Stomach (tissue), 4 donors: Measurements from ENCODE around the gene MAPRE3.

ENCODE experiments used
- EP300 ChIP-seq: sonication (generic); formaldehyde crosslinking; IDR thresholded peaks from one replicate; pipeline ENCODE4 v1.6.1; 2017; ENCODE audit warnings: antibody characterized with exemption
- POLR2A ChIP-seq, 4 donors: fragments of 450-650 bp; IDR thresholded peaks; one replicate each; pipeline ENCODE4 v1.6.1; 2016; ENCODE audit warnings: antibody characterized with exemption in 4 of 4, control low read depth in 2 of 4, mild to moderate bottlenecking in 1 of 4, moderate library complexity in 1 of 4
- TF ChIP-seq, protein P1 (sequence below), 7 experiments: fragments of 450-650 bp in 4 of 7; fragments of 200-600 bp in 3 of 7; sonication (generic) in 3 of 7; IDR thresholded peaks; one replicate each; pipeline ENCODE4 v1.5.1; 2016 to 2019; ENCODE audit warnings: antibody characterized with exemption in 7 of 7, control low read depth in 2 of 7, mild to moderate bottlenecking in 1 of 7

- TF ChIP-seq EP300 (no peak), POLR2A (IDR thresholded peaks at IDR 0.05) (no peak)
- TF ChIP-seq, protein P1, sequence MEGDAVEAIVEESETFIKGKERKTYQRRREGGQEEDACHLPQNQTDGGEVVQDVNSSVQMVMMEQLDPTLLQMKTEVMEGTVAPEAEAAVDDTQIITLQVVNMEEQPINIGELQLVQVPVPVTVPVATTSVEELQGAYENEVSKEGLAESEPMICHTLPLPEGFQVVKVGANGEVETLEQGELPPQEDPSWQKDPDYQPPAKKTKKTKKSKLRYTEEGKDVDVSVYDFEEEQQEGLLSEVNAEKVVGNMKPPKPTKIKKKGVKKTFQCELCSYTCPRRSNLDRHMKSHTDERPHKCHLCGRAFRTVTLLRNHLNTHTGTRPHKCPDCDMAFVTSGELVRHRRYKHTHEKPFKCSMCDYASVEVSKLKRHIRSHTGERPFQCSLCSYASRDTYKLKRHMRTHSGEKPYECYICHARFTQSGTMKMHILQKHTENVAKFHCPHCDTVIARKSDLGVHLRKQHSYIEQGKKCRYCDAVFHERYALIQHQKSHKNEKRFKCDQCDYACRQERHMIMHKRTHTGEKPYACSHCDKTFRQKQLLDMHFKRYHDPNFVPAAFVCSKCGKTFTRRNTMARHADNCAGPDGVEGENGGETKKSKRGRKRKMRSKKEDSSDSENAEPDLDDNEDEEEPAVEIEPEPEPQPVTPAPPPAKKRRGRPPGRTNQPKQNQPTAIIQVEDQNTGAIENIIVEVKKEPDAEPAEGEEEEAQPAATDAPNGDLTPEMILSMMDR (IDR thresholded peaks at IDR 0.05): no peak
These were observed 82.9 kb downstream of the MAPRE3 start for GRCh38 chr2:27053321-27053720.
